Neural crest cell (in vitro differentiated cells): ENCODE results near the gene NPIPA1. TPM values are rescaled to one million over a fixed set of nuclear protein-coding genes. Genes with fewer than 3 reads are reported as not detected.
"Not testable (repeated sequence)": the region's sequence is repeated elsewhere in the genome, so short reads cannot be mapped to it uniquely, and the experiment has no call there.

ENCODE experiments used
- DNase-seq: peaks from one replicate; pipeline ENCODE4 v3.0.0; 2021; ENCODE audit warnings: low read depth, mixed read lengths, low spot score
- H3K27ac Mint-ChIP-seq: one replicate; pipeline ENCODE4 v1.8.0; 2021; ENCODE audit warnings: mild to moderate bottlenecking, mixed read lengths; ENCODE audit not compliant: unreplicated experiment
- H3K27me3 Mint-ChIP-seq: 2 replicates; pipeline ENCODE4 v1.8.0; 2021; ENCODE audit warnings: low read depth, mild to moderate bottlenecking, mixed read lengths
- H3K36me3 Mint-ChIP-seq: 2 replicates; pipeline ENCODE4 v1.8.0; 2021; ENCODE audit warnings: low read depth, mild to moderate bottlenecking, mixed read lengths
- H3K4me1 Mint-ChIP-seq: 2 replicates; pipeline ENCODE4 v1.8.0; 2021; ENCODE audit warnings: mixed read lengths
- H3K4me3 Mint-ChIP-seq: one replicate; pipeline ENCODE4 v1.8.0; 2021; ENCODE audit warnings: mild to moderate bottlenecking, mixed read lengths
- H3K9me3 Mint-ChIP-seq: 2 replicates; pipeline ENCODE4 v1.8.0; 2021; ENCODE audit warnings: mixed read lengths
- microRNA-seq: library from miRNA; unstranded; fragments of <30 nt; microRNA quantifications from one replicate; pipeline ENCODE4, GENCODE V29; 2020
- total RNA-seq: library from RNA; stranded (reverse); gene quantifications from 2 replicates; pipeline ENCODE4 v1.2.1, GENCODE V29; 2021

The NPIPA1 gene
- total RNA-seq, 1 donor from 2014 or later, result 171 TPM

DNA sequence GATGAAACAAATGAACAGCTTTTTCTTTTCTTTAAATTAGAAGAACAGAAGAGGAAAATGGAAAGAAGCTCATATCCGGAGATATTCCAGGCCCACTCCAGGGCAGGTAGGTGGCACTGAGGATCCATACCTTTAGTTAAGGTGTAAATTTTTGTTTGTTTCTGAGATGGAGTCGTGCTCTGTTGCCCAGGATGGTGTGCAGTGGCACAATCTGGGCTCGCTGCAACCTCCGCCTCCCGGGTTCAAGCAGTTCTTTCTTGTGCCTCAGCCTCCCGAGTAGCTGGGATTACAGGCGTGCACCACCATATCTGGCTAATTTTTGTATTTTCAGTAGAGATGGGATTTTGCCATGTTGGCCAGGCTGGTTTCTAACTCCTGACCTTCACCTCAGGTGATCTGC is 61.1 kb downstream of the NPIPA1 start:
- not testable (repeated sequence) for H3K4me3 Mint-ChIP-seq, H3K27me3 Mint-ChIP-seq, H3K9me3 Mint-ChIP-seq, DNase-seq, H3K4me1 Mint-ChIP-seq, H3K27ac Mint-ChIP-seq
- H3K36me3 Mint-ChIP-seq, result peaks cover 19% of the 10 kb centered on the region

DNA sequence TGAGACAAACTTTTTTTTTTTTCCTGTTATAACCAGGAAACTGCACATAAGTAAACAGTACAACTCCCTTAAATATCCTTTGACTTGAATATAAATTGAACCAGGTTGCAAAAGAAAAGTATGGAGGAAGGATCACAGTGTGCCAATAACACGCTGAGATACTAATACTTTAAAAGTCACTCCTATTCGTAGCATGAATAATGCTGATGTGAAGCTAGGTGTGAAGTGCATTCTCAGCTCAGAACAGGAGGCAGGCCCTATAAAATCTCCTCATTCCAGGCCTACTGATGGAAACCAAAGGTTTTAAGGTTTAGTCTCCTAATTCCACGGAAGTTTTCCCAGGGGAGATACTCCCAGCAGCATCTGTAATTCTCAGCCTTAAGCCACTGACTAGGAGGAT is 62.6 kb downstream of the NPIPA1 start:
- H3K4me3 Mint-ChIP-seq, H3K27ac Mint-ChIP-seq, H3K27me3 Mint-ChIP-seq, DNase-seq, H3K4me1 Mint-ChIP-seq, H3K9me3 Mint-ChIP-seq, H3K36me3 Mint-ChIP-seq: not testable (repeated sequence)

Small RNA genes lying within 50 kb of the gene (microRNA-seq; reads per million reads assigned to microRNA genes)
- gene MIR3180-1, result not detected
- not detected for gene MIR3670-1
- not detected for gene MIR6511A1
- gene MIR6770-1, result not detected

Other genes with a start within 250 kb of the NPIPA1 start
- gene PLA2G10, start 243.1 kb upstream of the NPIPA1 start, total RNA-seq, result not detected in 2 replicates
- gene NPIPA3, start 234.0 kb upstream of the NPIPA1 start, total RNA-seq, result 1.7 TPM in 1 of 2 replicates, not detected in the other
- gene NPIPA2, start 194.9 kb upstream of the NPIPA1 start, total RNA-seq, result 10.1 and 12.9 TPM in 2 replicates
- 77.1 and 84.8 TPM in 2 replicates for gene NOMO1, start 103.7 kb upstream of the NPIPA1 start, total RNA-seq
- gene PDXDC1, start 37.6 kb downstream of the NPIPA1 start, total RNA-seq, result 65.6 and 72.8 TPM in 2 replicates
- 32.0 and 34.4 TPM in 2 replicates for gene NTAN1, start 118.6 kb downstream of the NPIPA1 start, total RNA-seq
- 30.7 and 31.8 TPM in 2 replicates for gene RRN3, start 156.8 kb downstream of the NPIPA1 start, total RNA-seq